Measurements from ENCODE around the gene MTFP1. TPM values are rescaled to one million over a fixed set of nuclear protein-coding genes. Genes with fewer than 3 reads are reported as not detected.

Gene MTFP1
- total and polyA plus RNA-seq, 2 experiments from 2014 or later, result 54.6 to 64.1 TPM

GRCh38 chr22:30470655-30471054 lies 45.1 kb downstream of the MTFP1 start (continued):
- no peak for TF ChIP-seq ZNF462 (CRISPR knock-in tag; IDR thresholded peaks at IDR 0.05)
- TF ChIP-seq REST (IDR thresholded peaks at IDR 0.05; ENCODE audit: unreplicated experiment), result no peak
- TF ChIP-seq EZH2 (IDR thresholded peaks at IDR 0.05; ENCODE audit: low read depth, unreplicated experiment), result no peak
- TF ChIP-seq ZNF114 (CRISPR knock-in tag; IDR thresholded peaks at IDR 0.05), result no peak
- TF ChIP-seq STAT1 (IDR thresholded peaks at IDR 0.05; ENCODE audit: unreplicated experiment), result no peak

All from GM23338 (cell line).